HG02678 (cell line): ENCODE data around the gene SERPINA9.
"Not testable (repeated sequence)": the region's sequence is repeated elsewhere in the genome, so short reads cannot be mapped to it uniquely, and the experiment has no call there.

Source experiments
- ATAC-seq: cut with Tn5 transposase; IDR thresholded peaks from one replicate; pipeline ENCODE4 v1.9.1; 2021; ENCODE audit warnings: mild to moderate bottlenecking, moderate library complexity; ENCODE audit not compliant: unreplicated experiment

SERPINA9 gene

DNA sequence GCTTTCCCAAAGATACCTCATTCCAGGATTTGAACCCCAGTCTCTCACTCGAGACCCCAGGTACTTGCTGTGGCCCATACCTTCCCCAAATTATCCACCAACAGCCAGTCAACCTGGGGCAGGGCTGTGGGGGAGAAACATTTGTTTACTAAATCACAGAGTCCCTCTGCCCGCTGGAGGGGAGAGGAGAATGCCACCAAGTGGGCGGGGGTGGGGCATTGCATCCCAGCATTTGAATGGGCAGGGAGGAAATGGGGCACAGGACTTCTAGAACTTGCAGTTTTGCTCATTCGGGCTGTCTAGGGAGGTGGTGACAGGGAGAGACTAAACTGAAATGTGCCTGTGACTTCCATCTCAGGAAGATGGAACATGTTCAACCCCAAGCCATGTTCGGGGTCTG is 10.9 kb upstream of the SERPINA9 start:
- ATAC-seq = no peak

DNA sequence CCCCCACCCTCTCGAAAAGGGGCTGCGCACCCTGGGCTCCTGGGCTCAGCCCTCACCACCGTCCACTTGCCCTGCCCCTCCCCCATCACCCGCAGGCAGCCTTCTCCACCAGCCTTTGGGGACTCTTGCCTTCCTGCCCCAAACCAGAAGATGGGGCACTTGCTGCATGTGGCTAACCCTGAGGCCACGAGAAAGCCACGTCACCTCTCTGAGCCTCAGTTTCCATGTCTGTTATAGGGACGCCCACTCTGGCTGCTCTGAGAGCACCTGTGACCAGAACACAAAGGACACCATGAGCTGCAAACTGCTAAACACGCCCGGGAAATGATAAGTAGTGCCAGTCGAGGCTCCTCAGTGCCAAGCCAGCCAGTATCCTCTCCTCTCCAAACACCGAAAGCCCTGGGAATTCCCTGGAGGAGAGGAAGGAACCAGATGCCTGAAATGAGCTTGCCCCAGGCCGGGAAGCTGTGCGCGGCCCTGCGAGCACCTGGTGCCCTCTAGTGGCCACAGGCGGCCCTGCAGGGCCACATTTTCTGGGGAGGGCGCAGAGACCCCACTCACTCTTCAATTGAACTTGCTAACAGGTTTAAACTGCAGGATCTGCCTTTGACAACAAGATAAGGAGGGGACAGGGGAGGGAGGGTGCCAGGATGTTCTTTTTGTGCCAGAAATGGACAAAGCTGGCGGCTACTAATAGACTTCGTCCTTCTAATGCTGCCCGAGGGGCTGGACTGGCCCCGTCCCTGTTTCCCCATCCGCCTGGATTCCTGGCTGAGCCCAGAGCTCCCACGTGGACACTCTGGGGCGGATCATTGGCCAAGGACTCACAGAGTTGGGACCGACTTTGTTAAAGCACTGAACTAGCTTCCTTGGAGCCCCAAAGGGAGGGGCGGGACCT is 10.2 kb upstream of the SERPINA9 start:
- no peak for ATAC-seq

DNA sequence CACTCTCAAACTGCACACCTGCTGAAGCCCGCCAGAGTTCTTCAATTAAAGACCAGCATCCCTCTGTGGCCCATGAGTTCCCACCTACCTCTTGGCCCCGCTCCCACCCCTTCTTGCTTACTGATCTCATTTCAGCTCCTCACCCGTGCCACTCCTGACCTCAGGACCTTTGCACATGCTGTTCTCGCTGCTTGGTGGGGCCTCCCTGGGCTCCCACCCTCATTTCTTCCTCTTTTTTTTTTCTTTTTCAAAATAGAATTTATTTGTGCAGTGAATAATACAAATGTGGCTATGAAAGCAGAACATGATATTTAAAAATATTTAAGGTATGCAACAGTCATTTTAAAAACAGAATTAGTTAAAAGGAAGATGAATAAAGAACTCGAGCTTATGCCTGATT is 8.5 kb upstream of the SERPINA9 start:
- ATAC-seq = no peak

DNA sequence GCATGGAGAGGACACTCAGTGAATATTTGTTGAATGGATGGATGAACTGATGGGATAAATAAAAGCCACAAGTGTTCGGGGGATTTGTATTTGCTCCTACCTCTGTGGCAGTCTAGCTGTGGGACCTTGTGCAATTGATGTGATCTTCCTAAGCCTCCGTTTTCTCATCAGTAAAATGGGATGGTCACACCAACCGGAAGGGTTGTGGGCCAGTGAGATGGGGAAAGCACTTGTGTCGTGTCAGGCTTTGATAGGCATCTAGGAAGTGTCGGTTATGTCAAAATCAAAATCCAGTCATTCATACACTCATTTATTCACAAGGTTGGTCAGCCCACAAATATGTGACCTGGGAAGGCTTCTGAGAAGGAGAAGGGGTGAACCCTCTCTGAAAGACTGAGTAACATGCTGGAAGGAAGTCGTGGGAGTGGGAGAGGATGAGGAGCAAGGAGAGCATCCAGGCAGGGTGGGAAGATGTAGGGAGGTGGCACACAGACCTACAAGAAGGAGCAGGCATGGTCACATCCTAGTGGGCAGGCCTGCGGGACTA is 7.8 kb upstream of the SERPINA9 start:
- ATAC-seq = no peak

DNA sequence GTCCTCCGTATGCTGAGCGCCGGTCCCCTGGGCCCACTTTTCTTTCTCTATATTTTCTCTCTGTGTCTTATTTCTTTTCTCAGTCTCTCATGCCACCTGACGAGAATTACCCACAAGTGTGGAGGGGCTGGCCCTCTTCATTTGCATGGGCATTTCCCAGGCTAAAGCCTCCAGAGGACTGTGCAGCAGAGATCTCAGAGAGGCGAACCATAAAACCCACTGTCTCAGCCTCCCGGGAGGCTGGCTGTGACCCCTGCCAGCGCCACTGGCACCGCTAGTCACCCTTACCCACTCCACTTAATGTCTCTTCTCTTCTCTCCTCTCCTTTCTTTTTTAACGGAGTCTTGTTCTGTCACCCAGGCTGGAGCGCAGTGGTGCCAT is 7.1 kb upstream of the SERPINA9 start:
- ATAC-seq = peak; percentile 66

DNA sequence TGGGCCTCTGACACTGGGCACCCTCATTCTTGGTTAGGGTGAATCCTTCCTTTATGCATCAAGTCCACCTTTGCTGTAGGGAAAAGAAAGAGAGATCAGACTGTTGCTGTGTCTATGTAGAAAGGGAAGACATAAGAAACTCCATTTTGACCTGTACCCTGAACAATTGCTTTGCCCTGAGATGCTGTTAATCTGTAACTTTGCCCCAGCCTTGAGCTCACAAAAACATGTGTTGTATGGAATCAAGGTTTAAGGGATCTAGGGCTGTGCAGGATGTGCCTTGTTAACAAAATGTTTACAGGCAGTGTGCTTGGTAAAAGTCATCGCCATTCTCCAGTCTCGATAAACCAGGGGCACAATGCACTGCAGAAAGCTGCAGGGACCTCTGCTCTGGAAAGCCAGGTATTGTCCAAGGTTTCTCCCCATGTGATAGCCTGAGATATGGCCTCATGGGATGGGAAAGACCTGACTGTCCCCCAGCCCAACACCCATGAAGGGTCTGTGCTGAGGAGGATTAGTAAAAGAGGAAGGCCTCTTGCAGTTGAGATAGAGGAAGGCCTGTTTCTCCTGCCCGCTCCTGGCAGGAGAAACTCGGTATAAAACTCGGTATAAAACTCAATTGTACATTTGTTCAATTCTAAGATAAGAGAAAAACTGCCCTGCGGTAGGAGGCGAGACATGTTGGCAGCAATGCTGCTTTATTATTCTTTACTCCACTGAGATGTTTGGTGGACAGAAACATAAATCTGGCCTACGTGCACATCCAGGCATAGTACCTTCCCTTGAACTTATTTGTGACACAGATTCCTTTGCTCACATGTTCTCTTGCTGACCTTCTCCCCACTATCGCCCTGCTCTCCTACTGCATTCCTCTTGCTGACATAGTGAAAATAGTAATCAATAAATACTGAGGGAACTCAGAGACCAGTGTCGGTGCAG is 6.4 kb upstream of the SERPINA9 start:
- not testable (repeated sequence) for ATAC-seq

DNA sequence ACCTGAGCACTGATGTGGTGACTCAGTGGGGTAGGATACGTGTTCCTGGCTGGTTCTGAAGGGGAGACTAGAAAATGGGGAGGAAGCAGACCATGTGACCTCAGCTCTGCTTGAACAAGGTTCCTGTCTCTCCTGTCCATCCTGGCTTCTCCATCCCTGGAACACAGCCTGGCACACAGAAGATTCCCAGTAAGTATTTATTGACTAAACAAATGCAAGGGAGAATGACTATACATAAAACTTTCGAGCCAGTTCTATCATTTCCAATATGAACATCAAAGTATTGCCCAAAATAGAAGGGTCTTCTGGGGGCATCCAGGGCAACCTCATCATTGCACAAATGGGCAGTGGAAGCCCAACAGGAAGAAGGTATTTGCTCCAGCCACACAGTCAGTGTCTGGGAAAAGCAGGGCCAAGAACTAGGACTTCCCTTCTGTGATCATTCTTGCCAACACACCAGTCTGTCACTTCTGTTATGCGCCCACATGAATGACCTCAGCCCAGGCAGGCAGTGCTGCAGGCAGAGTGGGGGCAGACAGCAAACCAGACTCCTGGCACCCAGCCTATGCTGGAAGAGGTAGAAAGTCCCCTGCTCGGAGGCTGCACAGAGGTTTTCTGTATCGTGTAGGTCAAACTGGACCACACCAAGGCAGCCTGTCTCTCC is 5.6 kb upstream of the SERPINA9 start:
- ATAC-seq = no peak

DNA sequence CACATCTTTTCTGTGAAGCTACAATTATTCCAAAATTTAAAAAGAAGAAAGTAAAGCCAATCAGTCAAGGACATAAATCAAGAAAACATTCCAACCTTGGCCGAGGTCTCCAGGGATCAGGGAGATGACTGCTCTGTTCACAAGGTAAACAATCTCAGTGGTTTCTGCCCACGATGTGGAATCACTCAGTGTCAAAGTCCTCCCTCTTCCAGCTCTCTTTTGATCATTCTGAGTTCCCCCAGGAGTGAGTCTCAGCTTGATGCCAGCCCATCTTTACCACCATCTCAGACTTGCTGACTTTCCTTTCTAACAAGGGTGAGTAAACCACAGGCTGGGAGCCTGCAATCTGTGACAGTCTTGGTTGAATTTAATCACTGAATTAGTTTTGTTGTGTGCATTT is 4.8 kb upstream of the SERPINA9 start:
- no peak for ATAC-seq

DNA sequence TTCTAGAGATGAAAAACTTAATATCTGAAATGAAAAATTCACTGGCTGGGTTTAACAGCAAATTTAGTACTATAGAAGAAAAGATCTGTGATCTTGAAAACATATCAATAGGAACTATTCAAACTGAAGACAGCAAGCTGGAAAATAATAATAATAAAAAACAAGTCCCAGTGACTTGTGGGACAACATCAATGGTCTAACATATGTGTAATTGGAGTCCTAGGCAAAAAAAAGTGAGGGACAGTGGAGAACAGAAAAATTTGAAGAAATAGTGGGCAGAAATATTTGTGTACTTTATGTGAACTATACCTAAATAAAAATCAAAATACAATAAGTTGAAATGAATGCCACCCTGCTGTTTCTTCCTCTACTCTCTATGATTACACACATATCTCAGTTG is 2.4 kb upstream of the SERPINA9 start:
- no peak for ATAC-seq

DNA sequence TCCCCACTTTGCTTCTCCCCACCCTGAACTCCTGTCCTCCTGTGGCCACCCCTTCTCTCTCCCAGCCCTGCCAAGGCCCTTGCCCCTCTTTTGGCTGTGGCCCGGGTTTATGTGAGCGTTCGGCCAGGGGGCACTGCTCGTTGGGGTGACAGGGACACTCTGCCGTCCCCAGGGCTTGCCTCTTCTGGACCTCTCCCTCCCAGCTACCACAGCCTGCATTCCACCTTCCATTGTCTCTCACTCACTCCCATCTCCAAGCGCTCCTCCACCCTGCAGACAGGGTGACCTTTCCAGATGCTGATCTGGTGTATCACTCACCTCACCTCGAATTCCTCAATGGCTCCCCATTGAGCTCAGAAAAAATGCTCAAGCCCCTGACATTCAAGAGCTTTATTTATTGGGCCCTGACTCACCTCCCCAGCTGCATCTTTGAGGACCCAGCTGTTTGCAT is 1.4 kb downstream of the SERPINA9 start:
- no peak for ATAC-seq

DNA sequence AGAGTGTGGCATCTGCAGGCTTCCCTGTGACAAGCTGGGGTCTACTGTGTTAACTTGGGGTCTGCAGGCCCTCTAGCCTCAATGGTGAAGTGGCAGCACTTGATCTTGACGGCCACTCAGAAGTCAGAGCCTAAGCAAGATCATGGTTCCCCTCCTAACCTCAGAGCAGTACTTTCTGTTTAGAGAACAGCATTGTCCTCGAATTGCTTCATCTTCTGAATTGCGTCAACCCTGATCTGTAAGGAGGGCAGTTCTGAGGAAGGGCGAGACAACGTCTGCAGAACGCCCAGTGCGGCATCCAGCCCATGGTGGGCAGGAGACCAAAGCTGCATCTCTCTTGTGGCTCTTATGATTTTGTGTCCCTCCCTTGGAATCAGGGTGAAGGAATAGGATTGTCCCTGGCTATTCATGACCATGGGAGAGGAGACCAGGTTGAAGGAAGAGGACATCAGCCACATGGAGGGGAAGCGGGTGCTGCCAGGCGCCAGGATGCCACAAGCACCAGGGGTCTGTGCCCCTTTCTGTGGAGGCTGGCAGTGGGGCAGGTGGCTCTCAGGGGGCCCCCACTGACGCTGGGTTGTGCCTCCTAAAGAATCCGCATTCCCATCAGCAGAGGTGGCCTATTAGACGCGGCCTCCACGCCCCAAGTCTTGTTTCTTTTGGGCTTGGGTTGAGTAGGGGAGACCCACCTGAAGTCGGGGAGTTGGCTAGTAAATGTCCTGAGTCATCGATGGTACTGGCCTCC is 2.2 kb downstream of the SERPINA9 start:
- ATAC-seq = no peak

DNA sequence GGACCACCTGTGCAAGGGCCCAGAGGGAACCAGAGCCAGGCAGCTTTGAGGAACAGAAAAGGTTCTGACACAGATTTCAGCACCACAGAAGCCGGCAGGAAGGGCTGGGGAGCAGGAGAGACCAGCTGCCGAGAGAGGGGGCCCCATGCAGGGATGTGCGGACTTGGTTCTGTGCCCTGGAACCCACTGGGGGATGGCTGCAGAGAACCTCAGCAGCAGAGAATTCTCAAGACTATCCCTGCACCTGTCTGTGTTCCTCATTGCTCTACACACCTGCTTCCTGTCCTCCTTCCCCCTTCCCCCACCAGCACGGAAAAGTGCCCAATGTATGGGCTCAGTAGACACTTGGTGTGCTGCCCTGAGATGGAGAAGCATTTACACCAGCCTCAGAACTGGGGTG is 3.2 kb downstream of the SERPINA9 start:
- no peak for ATAC-seq

DNA sequence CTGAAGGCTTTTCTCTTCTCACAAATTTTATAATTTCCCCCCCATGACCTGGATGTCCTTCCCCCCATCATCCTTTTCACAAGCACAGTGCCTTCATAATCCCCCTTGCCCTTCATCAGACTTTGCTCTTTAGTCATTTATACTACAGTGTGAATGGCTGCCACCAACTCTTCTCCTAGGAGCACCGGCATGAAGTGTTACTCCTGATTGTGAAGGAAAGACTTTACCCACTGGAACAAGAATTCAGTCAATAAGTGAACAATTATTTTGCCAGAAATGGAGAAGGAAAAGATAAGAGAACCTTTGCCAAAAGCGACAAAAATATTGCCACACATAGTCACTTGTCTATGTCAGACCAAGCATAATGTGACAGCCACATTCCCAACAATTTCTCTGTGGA is 5.0 kb downstream of the SERPINA9 start:
- ATAC-seq = no peak

DNA sequence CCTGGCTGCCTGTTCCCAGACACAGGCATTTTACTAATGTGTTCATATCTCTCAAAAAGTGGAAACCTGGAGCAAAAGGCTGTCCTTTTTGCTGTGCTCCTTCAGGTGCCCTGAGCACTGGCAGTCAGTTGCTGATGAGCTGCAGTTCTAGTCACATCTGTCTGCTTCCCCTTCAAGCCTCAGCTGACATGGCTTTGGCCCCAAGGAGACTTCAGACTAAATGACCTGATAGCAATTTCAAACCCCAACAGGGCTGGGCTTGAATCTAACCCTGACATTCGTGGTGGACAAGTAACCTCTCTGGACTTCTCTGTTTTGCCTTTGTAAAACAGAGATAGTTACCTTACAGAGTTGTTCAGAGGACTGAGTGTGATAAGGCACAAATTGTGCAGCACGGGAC is 5.7 kb downstream of the SERPINA9 start:
- ATAC-seq = no peak

DNA sequence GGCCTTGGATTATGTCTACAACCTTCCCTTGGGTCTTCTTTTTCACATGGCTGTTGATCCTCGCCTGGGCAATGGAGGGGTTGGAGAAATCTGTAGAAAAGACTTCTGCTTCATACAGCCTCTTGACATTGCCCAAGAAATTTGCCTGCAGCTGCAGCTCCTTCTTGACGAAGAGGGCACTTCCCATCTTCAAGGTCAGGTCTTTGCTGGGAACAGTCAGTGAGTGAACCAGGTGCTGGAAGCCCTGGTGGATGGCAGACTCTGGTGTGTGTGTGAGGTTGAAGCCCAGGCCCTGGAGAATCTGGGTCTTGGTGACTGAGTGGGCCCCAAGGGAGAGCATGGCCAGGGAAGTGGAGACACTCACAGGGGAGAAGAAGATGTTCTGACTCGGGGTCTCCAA is 6.7 kb downstream of the SERPINA9 start:
- no peak for ATAC-seq

DNA sequence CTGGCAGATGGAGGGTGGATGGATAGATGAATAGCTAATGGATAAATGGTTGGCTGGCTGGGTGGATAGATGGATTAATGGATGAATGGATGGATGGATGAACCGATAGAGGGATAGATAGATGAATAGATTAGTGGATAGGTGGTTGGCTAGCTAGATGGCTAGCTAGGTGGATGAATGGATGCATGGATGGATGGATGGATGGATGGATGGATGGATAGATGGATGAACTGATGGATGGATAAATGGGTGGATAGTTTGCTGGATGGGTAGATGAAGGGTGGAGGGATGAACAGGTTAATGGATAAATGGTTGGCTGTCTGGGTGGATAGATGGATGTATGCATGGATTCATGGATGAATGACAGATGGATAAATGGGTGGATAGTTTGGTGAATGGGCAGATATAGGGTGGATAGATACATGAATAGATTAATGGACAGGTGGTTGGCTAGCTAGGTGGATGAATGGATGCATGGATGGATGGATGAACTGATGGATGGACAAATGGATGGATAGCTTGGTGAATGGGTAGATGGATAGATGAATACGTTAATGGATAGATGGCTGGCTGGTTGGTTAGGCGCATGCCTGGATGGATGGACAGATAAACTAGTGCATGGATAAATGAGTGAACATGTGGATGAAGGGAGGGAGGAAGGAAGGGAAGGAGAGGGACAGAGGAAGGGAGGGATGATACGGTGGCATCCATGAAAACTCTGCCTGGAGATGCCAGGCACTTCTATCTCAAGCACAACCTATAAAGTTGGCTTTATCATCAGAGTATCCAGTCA is 8.1 kb downstream of the SERPINA9 start:
- ATAC-seq = no peak

DNA sequence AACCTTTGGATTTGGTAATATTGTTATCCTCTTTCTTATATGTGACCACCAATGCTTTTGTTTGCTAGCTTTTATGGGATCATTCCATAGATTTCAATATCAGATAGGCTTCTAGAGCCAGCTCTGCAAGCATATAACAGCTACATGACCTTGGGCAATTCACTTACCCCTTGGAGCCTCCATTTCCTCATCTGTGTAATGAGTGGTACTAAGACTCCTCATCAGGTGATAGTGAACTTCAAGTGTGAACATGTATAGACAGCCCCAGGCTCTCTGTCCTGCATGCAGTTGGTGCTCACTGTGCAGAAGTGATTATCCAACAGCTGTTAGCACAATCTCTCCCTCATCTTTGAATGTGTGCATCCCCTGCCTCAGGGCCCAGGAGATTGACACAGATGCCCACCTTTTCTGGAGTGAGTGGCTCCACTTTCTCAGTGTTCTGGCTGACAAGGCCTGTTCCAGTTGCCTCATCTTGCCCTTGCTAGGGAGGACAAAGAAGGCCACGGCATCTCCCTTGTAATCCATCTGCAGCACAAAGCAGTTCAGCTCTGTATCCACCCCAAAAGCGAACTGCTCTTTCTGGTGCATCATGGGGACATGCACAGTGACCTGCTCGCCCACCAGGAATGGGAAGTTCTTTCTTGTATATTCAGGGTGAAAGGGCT is 9.2 kb downstream of the SERPINA9 start:
- ATAC-seq = no peak

DNA sequence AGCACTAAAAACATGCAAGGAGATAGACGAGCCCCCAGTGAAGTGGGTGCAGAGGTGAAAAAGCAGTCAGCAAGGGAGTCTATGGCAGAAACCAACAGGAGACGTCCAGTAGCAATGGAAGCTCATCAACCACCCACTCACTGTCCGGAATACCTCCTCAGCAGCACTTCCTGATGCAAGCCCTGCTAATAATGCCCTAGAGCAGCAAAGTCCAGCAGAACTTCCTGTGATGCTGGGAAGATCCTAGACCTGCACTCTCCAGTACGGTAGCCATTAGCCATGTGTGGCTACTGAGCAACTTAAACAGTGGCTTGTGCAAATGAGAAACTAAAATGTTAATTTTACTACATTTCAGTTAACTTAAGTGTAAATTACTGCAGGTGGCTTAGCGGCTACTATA is 11.0 kb downstream of the SERPINA9 start:
- ATAC-seq = no peak

DNA sequence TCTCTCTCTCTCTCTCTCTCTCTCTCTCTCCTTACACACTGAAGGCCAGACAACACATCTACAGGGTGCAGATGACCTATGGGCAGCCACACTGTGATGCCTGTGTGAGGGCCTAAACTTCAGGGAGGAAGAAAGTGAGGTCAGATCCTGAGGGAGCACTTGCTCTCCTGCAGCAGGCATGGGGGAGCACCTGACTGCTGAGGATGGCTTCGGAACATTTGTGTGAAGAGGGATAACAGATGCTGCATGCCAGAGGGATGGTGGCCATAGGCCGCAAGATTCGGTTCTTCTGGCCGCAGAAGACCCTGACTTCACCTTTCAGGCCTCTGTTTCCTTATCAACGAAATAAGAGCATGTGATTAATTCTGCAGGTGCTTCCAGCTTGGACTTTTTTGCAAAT is 11.7 kb downstream of the SERPINA9 start:
- no peak for ATAC-seq
